SK-N-SH (cell line): ENCODE measurements around the gene BCL6. TPM values are rescaled to one million over a fixed set of nuclear protein-coding genes. Genes with fewer than 3 reads are reported as not detected.

Experiments used
- CTCF ChIA-PET: fragments of 300-600, 350-600 bp; formaldehyde crosslinking; extraction: SDS; loops from one replicate; lab custom pipeline; 2021; lab: Yijun Ruan, JAX
- POLR2A ChIA-PET: fragments of 350-600 bp; sonication (Branson Sonifier 250); formaldehyde crosslinking; extraction: SDS; loops from one replicate; lab custom pipeline; 2020; ENCODE audit warnings: antibody characterized with exemption, inconsistent platforms; lab: Yijun Ruan, JAX
- DNase-seq: peaks from one replicate; pipeline ENCODE4 v3.0.0; 2012
- H2AFZ ChIP-seq: fragments of 200-600 bp; sonication (generic); 2 replicates; pipeline ENCODE4 v1.8.1; 2016; ENCODE audit warnings: antibody characterized with exemption, mild to moderate bottlenecking, low read depth
- H3F3A ChIP-seq: fragments of 200-600 bp; sonication (generic); replicated peaks from 2 replicates; pipeline ENCODE3; 2016; ENCODE audit warnings: antibody characterized with exemption, mild to moderate bottlenecking; ENCODE audit not compliant: insufficient read depth
- H3K27ac ChIP-seq, 2 experiments: fragments of 200-500 bp in 1 of 2; fragments of 200-600 bp in 1 of 2; sonication (Bioruptor generic) in 1 of 2; sonication (generic), shearing (Covaris generic) in 1 of 2; 2 replicates each; pipeline versions ENCODE4 v1.5.1 to v1.6.1; 2014 to 2016; ENCODE audit warnings: low read depth in 2 of 2, inconsistent platforms in 1 of 2, low read length in 1 of 2, mild to moderate bottlenecking in 1 of 2, mixed read lengths in 1 of 2
- H3K27me3 ChIP-seq: fragments of 200-600 bp; sonication (generic), shearing (Covaris generic); 2 replicates; pipeline ENCODE4 v1.6.1; 2016; ENCODE audit warnings: mixed run types; ENCODE audit not compliant: insufficient read depth
- H3K36me3 ChIP-seq, 2 experiments: fragments of 200-500 bp in 1 of 2; fragments of 200-600 bp in 1 of 2; sonication (Bioruptor generic) in 1 of 2; sonication (generic) in 1 of 2; replicated peaks in 1 of 2; 2 replicates each; pipeline versions ENCODE3 to v1.5.1; 2014 to 2016; ENCODE audit warnings: low read length in 1 of 2, mild to moderate bottlenecking in 1 of 2; ENCODE audit not compliant: insufficient read depth in 2 of 2, control insufficient read depth in 1 of 2
- H3K4me1 ChIP-seq, 2 experiments: fragments of 200-500 bp in 1 of 2; fragments of 200-600 bp in 1 of 2; sonication (Bioruptor generic) in 1 of 2; sonication (generic), shearing (Covaris generic) in 1 of 2; 2 replicates each; pipeline versions ENCODE4 v1.5.1 to v1.6.1; 2014 to 2016; ENCODE audit warnings: low read depth in 1 of 2, low read length in 1 of 2, mixed run types in 1 of 2; ENCODE audit not compliant: insufficient read depth in 2 of 2, control insufficient read depth in 1 of 2
- H3K4me2 ChIP-seq: fragments of 200-600 bp; sonication (generic), shearing (Covaris generic); 2 replicates; pipeline ENCODE4 v1.6.1; 2017; ENCODE audit warnings: mixed run types
- H3K4me3 ChIP-seq, 2 experiments: fragments of 200-500 bp in 1 of 2; fragments of 200-600 bp in 1 of 2; sonication (Bioruptor generic) in 1 of 2; sonication (generic), shearing (Covaris generic) in 1 of 2; 2 replicates each; pipeline versions ENCODE4 v1.5.1 to v1.8.1; 2014 to 2016; ENCODE audit warnings: low read depth in 2 of 2, inconsistent platforms in 1 of 2, low read length in 1 of 2, mild to moderate bottlenecking in 1 of 2, mixed read lengths in 1 of 2, moderate library complexity in 1 of 2
- H3K79me2 ChIP-seq: fragments of 200-600 bp; sonication (generic); 2 replicates; pipeline ENCODE4 v1.8.1; 2017; ENCODE audit warnings: mild to moderate bottlenecking; ENCODE audit not compliant: insufficient read depth
- H3K9ac ChIP-seq: fragments of 200-600 bp; sonication (generic); 2 replicates; pipeline ENCODE4 v1.6.1; 2017; ENCODE audit warnings: mixed run types
- H3K9me2 ChIP-seq: fragments of 200-600 bp; sonication (generic); 2 replicates; pipeline ENCODE4 v1.6.1; 2017; ENCODE audit warnings: mixed run types
- H3K9me3 ChIP-seq: fragments of 200-600 bp; sonication (generic); 2 replicates; pipeline ENCODE4 v1.6.1; 2017; ENCODE audit warnings: mixed run types, mild to moderate bottlenecking, moderate library complexity
- H4K20me1 ChIP-seq: fragments of 200-600 bp; sonication (generic); 2 replicates; pipeline ENCODE4 v1.6.1; 2017; ENCODE audit warnings: mild to moderate bottlenecking, mixed run types; ENCODE audit not compliant: insufficient read depth
- GABPA ChIP-seq: IDR thresholded peaks from 2 replicates; pipeline ENCODE4 v1.4.0; 2012; ENCODE audit warnings: low read depth, mild to moderate bottlenecking
- IRF3 ChIP-seq: fragments of 150-350 bp; IDR thresholded peaks from 2 replicates; pipeline ENCODE4 v1.6.1; 2016; ENCODE audit warnings: mild to moderate bottlenecking, low read depth, low read length
- NFIC ChIP-seq: IDR thresholded peaks from 2 replicates; pipeline ENCODE4 v1.4.0; 2012; ENCODE audit warnings: borderline replicate concordance
- POLR2AphosphoS5 ChIP-seq: IDR thresholded peaks from 2 replicates; pipeline ENCODE4 v1.6.1; 2012; ENCODE audit warnings: low read depth, low read length
- RAD21 ChIP-seq: IDR thresholded peaks from 2 replicates; pipeline ENCODE4 v1.6.1; 2012; ENCODE audit warnings: mild to moderate bottlenecking, low read length
- REST ChIP-seq: IDR thresholded peaks from 2 replicates; pipeline ENCODE4 v1.6.1; 2012; ENCODE audit warnings: mild to moderate bottlenecking, low read depth, low read length, moderate library complexity
- TCF12 ChIP-seq: IDR thresholded peaks from 2 replicates; pipeline ENCODE4 v1.4.0; 2012
- USF2 ChIP-seq: fragments of 150-350 bp; IDR thresholded peaks from 2 replicates; pipeline ENCODE4 v1.6.1; 2017; ENCODE audit warnings: antibody characterized with exemption, low read length, low read depth, borderline replicate concordance
- WGBS: methylation state at CpG from one replicate; pipeline ENCODE4 v1.1.6; 2017; ENCODE audit warnings: low lambda C conversion rate; 5-methylcytosine and 5-hydroxymethylcytosine counted together
- polyA plus RNA-seq, 3 experiments: library from polyadenylated mRNA; depleted of rRNA; stranded (reverse); fragments of >200 nt; gene quantifications; 2 replicates each; pipeline ENCODE4 v1.2.3, GENCODE V29; 2012

Gene BCL6
- polyA plus RNA-seq, 1 of the 3 experiments (the other 2 are of a cell fraction), result 13.8 TPM

- no peak overlapping the region for H3K27ac ChIP-seq
- TF ChIP-seq NFIC, result no peak
- TF ChIP-seq USF2, result no peak
- no peak for TF ChIP-seq GABPA
- TF ChIP-seq IRF3, result no peak
- TF ChIP-seq TCF12, result no peak
- TF ChIP-seq REST, result no peak
- TF ChIP-seq RAD21, result no peak
- TF ChIP-seq POLR2AphosphoS5, result no peak
- TF ChIP-seq, all 33 proteins: peak for 0
- H3K79me2 ChIP-seq, result no peaks in the 10 kb centered on the region
- no peaks in the 10 kb centered on the region for H3K4me1 ChIP-seq
- no peak overlapping the region for H3K4me2 ChIP-seq
- no peaks in the 10 kb centered on the region for H4K20me1 ChIP-seq
- H3F3A ChIP-seq, result no peaks in the 10 kb centered on the region
- no peak overlapping the region for H3K9ac ChIP-seq
- no peak overlapping the region for H2AFZ ChIP-seq
- DNase-seq, result no peak
- POLR2A ChIA-PET, result no interaction called here
- H3K9me2 ChIP-seq, result no peaks in the 10 kb centered on the region
- H3K27me3 ChIP-seq, result peaks cover 37% of the 10 kb centered on the region
- 0% methylated on average over 3 of the region's 3 CpGs for WGBS
- CTCF ChIA-PET, result interaction anchor here (1.4 kb wide), 1 partner anchor 354 kb away, joined by 5 read pairs; no protein-coding TSS in a partner anchor
- no peaks in the 10 kb centered on the region for H3K36me3 ChIP-seq
- no peaks in the 10 kb centered on the region for H3K9me3 ChIP-seq
- H3K4me3 ChIP-seq, result no peak overlapping the region
Measured at GRCh38 chr3:187673012-187673411, 72.3 kb downstream of the BCL6 start.

Other genes with a start within 250 kb of the BCL6 start
- gene SST, start 75.1 kb downstream of the BCL6 start, polyA plus RNA-seq (2012; rRNA removed), result not detected in 2 replicates
- gene RTP2, start 42.9 kb downstream of the BCL6 start, polyA plus RNA-seq (2012; rRNA removed), result 0.07 TPM in 1 of 2 replicates, not detected in the other